Measurements from ENCODE around the gene RAB11FIP3. TPM values are rescaled to one million over a fixed set of nuclear protein-coding genes. Genes with fewer than 3 reads are reported as not detected.
"Not testable (repeated sequence)": the region's sequence is repeated elsewhere in the genome, so short reads cannot be mapped to it uniquely, and the experiment has no call there.

The RAB11FIP3 gene
- total and polyA plus RNA-seq, 10 of the 15 experiments (the other 5 are each of a cell fraction or from before 2014, with no cell fraction given): 1.2 to 27.3 (median 7.7) TPM

DNA sequence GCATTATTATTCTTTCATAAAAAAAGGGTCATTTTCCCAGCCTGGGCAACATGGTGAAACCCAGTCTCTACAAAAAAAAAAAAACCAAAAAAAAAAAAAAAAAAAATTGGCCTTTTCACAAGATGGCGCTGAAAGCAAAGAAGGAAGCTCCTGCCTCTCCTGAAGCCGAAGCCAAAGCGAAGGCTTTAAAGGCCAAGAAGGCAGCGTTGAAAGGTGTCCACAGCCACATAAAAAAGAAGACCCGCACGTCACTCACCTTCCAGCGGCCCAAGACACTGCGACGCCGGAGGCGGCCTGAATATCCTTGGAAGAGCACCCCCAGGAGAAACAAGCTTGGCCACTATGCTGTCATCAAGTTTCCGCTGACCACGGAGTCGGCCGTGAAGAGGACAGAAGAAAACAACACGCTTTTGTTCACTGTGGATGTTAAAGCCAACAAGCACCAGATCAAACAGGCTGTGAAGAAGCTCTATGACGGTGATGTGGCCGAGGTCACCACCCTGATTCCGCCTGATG is 38.8 kb upstream of the RAB11FIP3 start (continued):
- TF ChIP-seq TARDBP (IDR thresholded peaks at IDR 0.05; ENCODE audit: borderline replicate concordance): no peak

DNA sequence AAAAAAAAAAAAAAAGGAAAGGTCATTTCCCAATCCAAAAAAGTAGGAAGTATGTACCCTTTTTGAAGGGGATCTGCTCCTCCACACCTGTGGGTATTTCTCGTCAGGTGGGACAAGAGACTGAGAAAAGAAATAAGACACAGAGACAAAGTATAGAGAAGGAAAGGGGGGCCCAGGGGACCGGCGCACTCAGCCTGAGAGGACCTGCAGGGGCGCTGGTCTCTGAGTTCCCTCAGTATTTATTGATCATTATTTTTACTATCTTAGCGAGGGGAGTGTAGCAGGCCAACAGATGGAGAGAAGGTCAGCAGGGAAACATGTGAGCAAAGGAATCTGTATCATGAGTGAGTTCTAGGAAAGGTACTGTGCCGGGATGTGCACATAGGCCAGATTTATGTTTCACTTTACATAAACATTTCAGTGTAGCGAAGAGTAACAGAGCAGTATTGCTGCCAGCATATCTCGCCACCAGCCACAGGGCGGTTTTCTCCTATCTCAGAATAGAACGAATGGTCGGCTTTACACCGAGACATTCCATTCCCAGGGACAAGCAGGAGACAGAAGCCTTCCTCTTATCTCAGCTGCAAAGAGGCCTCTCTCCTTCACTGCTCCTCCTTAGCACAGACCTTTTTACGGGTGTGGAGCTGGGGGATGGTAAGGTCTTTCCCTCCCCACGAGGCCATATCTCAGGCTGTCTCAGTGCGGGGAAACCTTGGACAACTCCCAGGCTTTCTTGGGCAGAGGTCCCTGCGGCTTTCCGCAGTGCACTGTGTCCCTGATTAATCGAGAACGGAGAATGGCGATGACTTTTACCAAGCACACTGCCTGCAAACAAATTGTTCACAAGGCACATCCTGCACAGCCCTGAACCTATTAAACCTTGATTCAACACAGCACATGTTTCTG is 37.4 kb upstream of the RAB11FIP3 start:
- H3K27me3 ChIP-seq (replicated peaks in 1 of 2; ENCODE audit: control insufficient read depth in 2 of 2, insufficient read depth in 2 of 2, low read length in 1 of 2); POLR2A ChIA-PET; H3K4me2 ChIP-seq (ENCODE audit: control insufficient read depth, insufficient read depth); H3K9ac ChIP-seq (ENCODE audit: control insufficient read depth, insufficient read depth, low read length); ATAC-seq; H3K27ac ChIP-seq (ENCODE audit: control insufficient read depth, insufficient read depth); H3K36me3 ChIP-seq (ENCODE audit: control insufficient read depth in 2 of 2, insufficient read depth in 2 of 2, low read length in 1 of 2); H4K20me1 ChIP-seq (ENCODE audit: control insufficient read depth, insufficient read depth); H3K4me3 ChIP-seq; BruUV-seq (replicated peaks); FAIRE-seq; in situ Hi-C loops (cut with MboI); RAD21 ChIA-PET (ENCODE audit: unreplicated experiment); H3K9me3 ChIP-seq (replicated peaks; ENCODE audit: control insufficient read depth, insufficient read depth, low read length); H3K79me2 ChIP-seq (ENCODE audit: control insufficient read depth, insufficient read depth, low read length); intact Hi-C loops (cut with micrococcal nuclease; ENCODE audit: unreplicated experiment); DNase-seq (ENCODE audit: low read depth, low spot score); H2AFZ ChIP-seq (ENCODE audit: control insufficient read depth, low read depth, low read length); SMC1A ChIA-PET (ENCODE audit: uncharacterized antibody, unreplicated experiment): not testable (repeated sequence)
- CTCF ChIA-PET: interaction anchor here (1.2 kb wide), 1 partner anchor 10 kb away, joined by 4 read pairs; no protein-coding TSS in a partner anchor
- WGBS (ENCODE audit: insufficient coverage, insufficient replicate concordance, low lambda C conversion rate, missing lambda C conversion rate): 58% methylated on average over 20 of the region's 20 CpGs
- peaks cover 15% of the 10 kb centered on the region for H3K4me1 ChIP-seq (ENCODE audit: control insufficient read depth, insufficient read depth, low read length)

DNA sequence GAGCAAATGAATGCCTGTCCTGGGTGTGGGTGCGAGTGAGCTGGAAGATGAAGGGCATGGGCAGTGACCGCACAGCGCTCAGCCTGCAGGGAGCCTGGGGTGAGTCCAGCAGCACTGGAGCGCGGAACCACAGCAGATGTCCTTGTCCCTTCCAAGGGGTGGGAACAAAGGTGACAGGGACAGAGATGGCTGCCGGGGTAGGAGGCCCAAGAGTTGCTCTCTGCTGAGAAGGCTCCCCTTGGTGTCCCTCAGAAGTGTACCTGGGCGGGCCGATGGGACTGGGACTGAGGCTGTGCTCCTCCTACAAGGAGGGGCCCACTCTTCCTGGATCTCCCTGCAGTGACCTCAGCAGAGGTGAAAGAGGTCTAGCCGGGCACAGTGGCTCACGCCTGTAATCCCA is 36.1 kb upstream of the RAB11FIP3 start:
- in situ Hi-C loops (cut with MboI) (no loop called here), intact Hi-C loops (cut with micrococcal nuclease; ENCODE audit: unreplicated experiment) (no loop called here)
- Histone ChIP-seq H4K20me1 (ENCODE audit: control insufficient read depth, insufficient read depth) (no peaks in the 10 kb centered on the region), H3K4me3 (no peak overlapping the region), H2AFZ (ENCODE audit: control insufficient read depth, low read depth, low read length) (no peak overlapping the region), H3K4me1 (ENCODE audit: control insufficient read depth, insufficient read depth, low read length) (peaks cover 3% of the 10 kb centered on the region; the same call in 1 of the 2 replicates), H3K27ac (ENCODE audit: control insufficient read depth, insufficient read depth) (no peak overlapping the region), H3K79me2 (ENCODE audit: control insufficient read depth, insufficient read depth, low read length) (no peaks in the 10 kb centered on the region), H3K36me3 (ENCODE audit: control insufficient read depth in 2 of 2, insufficient read depth in 2 of 2, low read length in 1 of 2) (no peaks in the 10 kb centered on the region), H3K4me2 (ENCODE audit: control insufficient read depth, insufficient read depth) (no peak overlapping the region), H3K27me3 (replicated peaks in 1 of 2; ENCODE audit: control insufficient read depth in 2 of 2, insufficient read depth in 2 of 2, low read length in 1 of 2) (no peaks in the 10 kb centered on the region), H3K9me3 (replicated peaks; ENCODE audit: control insufficient read depth, insufficient read depth, low read length) (no peaks in the 10 kb centered on the region; the same call in 2 of the 3 replicates), H3K9ac (ENCODE audit: control insufficient read depth, insufficient read depth, low read length) (no peak overlapping the region; the same call in 1 of the 2 replicates)
- ChIA-PET RAD21 (ENCODE audit: unreplicated experiment) (no interaction called here), POLR2A (no interaction called here), CTCF (interaction anchor here (1.0 kb wide), 1 partner anchor 9 kb away, joined by 3 read pairs; no protein-coding TSS in a partner anchor), SMC1A (ENCODE audit: uncharacterized antibody, unreplicated experiment) (no interaction called here)
- no peak for ATAC-seq
- BruUV-seq (replicated peaks): no TSS peak
- WGBS (ENCODE audit: insufficient coverage, insufficient replicate concordance, low lambda C conversion rate, missing lambda C conversion rate): 84% methylated on average over 10 of the region's 10 CpGs
- no peak for DNase-seq (ENCODE audit: low read depth, low spot score)
- no peak for FAIRE-seq
- TF ChIP-seq TAF1 (IDR thresholded peaks at IDR 0.05; ENCODE audit: borderline replicate concordance, low read depth, low read length) (no peak), CEBPB (IDR thresholded peaks at IDR 0.05; ENCODE audit: borderline replicate concordance in 1 of 2, low read depth in 2 of 2, low read length in 2 of 2) (no peak)
- TF ChIP-seq, protein P1, sequence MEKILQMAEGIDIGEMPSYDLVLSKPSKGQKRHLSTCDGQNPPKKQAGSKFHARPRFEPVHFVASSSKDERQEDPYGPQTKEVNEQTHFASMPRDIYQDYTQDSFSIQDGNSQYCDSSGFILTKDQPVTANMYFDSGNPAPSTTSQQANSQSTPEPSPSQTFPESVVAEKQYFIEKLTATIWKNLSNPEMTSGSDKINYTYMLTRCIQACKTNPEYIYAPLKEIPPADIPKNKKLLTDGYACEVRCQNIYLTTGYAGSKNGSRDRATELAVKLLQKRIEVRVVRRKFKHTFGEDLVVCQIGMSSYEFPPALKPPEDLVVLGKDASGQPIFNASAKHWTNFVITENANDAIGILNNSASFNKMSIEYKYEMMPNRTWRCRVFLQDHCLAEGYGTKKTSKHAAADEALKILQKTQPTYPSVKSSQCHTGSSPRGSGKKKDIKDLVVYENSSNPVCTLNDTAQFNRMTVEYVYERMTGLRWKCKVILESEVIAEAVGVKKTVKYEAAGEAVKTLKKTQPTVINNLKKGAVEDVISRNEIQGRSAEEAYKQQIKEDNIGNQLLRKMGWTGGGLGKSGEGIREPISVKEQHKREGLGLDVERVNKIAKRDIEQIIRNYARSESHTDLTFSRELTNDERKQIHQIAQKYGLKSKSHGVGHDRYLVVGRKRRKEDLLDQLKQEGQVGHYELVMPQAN (conservative IDR thresholded peaks at IDR 0.05): no peak
- TF ChIP-seq, protein P2, sequence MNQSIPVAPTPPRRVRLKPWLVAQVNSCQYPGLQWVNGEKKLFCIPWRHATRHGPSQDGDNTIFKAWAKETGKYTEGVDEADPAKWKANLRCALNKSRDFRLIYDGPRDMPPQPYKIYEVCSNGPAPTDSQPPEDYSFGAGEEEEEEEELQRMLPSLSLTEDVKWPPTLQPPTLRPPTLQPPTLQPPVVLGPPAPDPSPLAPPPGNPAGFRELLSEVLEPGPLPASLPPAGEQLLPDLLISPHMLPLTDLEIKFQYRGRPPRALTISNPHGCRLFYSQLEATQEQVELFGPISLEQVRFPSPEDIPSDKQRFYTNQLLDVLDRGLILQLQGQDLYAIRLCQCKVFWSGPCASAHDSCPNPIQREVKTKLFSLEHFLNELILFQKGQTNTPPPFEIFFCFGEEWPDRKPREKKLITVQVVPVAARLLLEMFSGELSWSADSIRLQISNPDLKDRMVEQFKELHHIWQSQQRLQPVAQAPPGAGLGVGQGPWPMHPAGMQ (IDR thresholded peaks at IDR 0.05; ENCODE audit: borderline replicate concordance): no peak
- TF ChIP-seq, protein P3, sequence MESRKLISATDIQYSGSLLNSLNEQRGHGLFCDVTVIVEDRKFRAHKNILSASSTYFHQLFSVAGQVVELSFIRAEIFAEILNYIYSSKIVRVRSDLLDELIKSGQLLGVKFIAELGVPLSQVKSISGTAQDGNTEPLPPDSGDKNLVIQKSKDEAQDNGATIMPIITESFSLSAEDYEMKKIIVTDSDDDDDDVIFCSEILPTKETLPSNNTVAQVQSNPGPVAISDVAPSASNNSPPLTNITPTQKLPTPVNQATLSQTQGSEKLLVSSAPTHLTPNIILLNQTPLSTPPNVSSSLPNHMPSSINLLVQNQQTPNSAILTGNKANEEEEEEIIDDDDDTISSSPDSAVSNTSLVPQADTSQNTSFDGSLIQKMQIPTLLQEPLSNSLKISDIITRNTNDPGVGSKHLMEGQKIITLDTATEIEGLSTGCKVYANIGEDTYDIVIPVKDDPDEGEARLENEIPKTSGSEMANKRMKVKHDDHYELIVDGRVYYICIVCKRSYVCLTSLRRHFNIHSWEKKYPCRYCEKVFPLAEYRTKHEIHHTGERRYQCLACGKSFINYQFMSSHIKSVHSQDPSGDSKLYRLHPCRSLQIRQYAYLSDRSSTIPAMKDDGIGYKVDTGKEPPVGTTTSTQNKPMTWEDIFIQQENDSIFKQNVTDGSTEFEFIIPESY (IDR thresholded peaks at IDR 0.05): no peak
